Upper lobe of left lung (tissue), 4 donors: Measurements from ENCODE around the gene NMB.

Source experiments
- CTCF ChIP-seq, 6 experiments: fragments of 450-650 bp in 4 of 6; fragments of 200-600 bp in 2 of 6; sonication (generic) in 2 of 6; IDR thresholded peaks; one replicate each; pipeline ENCODE4 v1.5.1; 2016 to 2019; ENCODE audit warnings: antibody characterized with exemption in 6 of 6
- POLR2AphosphoS5 ChIP-seq, 2 donors: sonication (generic); formaldehyde crosslinking; IDR thresholded peaks; one replicate each; pipeline ENCODE4 v1.5.1; 2017; ENCODE audit warnings: antibody characterized with exemption in 2 of 2

GRCh38 chr15:84653910-84654688 is 3.9 kb downstream of the NMB start, which contains the start of gene WDR73:
- no peak for TF ChIP-seq CTCF (IDR thresholded peaks at IDR 0.05)
- TF ChIP-seq POLR2AphosphoS5 (IDR thresholded peaks at IDR 0.05), result peak; percentile 81 to 89
